Choroid plexus epithelial cell (primary cell): ENCODE results near the gene CHD6.

ENCODE experiments used
- DNase-seq: peaks from one replicate; pipeline ENCODE4 v3.0.0-alpha.2; 2010; ENCODE audit warnings: low read depth
- H3K4me3 ChIP-seq: 2 replicates; pipeline ENCODE4 v1.5.1; 2011; ENCODE audit warnings: low read depth, mild to moderate bottlenecking, control low read depth, low read length, moderate library complexity
- CTCF ChIP-seq: conservative IDR thresholded peaks from 2 replicates; pipeline ENCODE4 v1.5.1; 2011; ENCODE audit warnings: low read depth, mild to moderate bottlenecking, control low read depth, inconsistent platforms, low read length, moderate library complexity

Gene CHD6

GRCh38 chr20:41494451-41494850 is 123.7 kb downstream of the CHD6 start:
- DNase-seq, result no peak
- H3K4me3 ChIP-seq, result no peak overlapping the region
- no peak for TF ChIP-seq CTCF

- no peak overlapping the region for H3K4me3 ChIP-seq
- DNase-seq, result peak; percentile 13
- TF ChIP-seq CTCF, result no peak
Measured at GRCh38 chr20:41483553-41483930, 134.6 kb downstream of the CHD6 start.

GRCh38 chr20:41482647-41483552 is 135.3 kb downstream of the CHD6 start:
- peak; percentile 86 for DNase-seq
- TF ChIP-seq CTCF, result no peak
- no peak overlapping the region for H3K4me3 ChIP-seq

GRCh38 chr20:41480054-41480770 is 138.0 kb downstream of the CHD6 start:
- TF ChIP-seq CTCF, result no peak
- H3K4me3 ChIP-seq, result no peak overlapping the region
- peak; percentile 68 for DNase-seq

- no peak overlapping the region for H3K4me3 ChIP-seq
- no peak for DNase-seq
- no peak for TF ChIP-seq CTCF
Measured at GRCh38 chr20:41479113-41479512, 139.1 kb downstream of the CHD6 start.

- DNase-seq, result no peak
- no peak for TF ChIP-seq CTCF
- H3K4me3 ChIP-seq, result no peak overlapping the region
Measured at GRCh38 chr20:41478026-41478425, 140.2 kb downstream of the CHD6 start.
